ENCODE results near the gene IRF3. TPM values are rescaled to one million over a fixed set of nuclear protein-coding genes. Genes with fewer than 3 reads are reported as not detected.
"Not testable (repeated sequence)": the region's sequence is repeated elsewhere in the genome, so short reads cannot be mapped to it uniquely, and the experiment has no call there.

The IRF3 gene
- total RNA-seq, 1 experiment from 2014 or later: 432 TPM

DNA sequence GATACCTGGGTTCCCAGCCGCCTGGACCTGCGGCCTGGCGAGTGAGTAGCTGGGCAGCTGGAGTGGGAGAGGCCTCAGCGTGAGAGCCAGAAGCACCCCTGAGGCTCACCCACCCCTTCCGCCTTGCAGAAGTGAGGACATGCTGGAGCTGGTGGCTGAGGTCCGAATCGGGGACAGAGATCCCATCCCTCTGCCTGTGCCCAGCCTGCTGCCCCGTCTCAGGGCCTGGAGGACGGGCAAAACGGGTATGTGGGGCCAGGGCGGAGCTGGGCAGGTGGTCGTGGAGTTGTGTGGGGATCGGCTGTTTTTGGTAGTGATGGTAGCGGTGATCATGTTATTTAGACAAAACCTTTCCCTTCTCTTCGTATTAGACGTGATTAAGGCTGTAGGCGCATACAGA lies 19.1 kb downstream of the IRF3 start:
- DNase-seq (ENCODE audit: low spot score): no peak

DNA sequence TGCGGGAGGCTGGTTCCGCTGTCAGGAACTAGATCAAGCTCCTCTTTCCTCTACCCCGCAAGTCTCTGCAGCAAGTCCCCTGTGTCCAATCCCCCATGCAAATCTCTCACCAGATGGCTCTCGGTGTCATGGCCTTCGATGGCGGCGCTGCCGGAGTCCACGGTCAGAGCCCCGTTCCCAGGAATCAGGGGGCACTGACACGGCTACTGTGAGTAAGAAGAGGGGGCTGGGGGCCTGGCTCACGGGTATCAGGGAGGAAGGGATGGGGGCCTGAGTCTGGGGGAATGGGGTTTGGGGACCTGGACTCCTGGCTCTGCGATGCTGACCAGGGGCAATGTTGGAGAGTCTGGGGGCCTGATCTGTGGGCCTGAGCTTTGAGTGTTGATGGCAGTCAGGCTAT lies 19.7 kb downstream of the IRF3 start:
- no peak for DNase-seq (ENCODE audit: low spot score)

DNA sequence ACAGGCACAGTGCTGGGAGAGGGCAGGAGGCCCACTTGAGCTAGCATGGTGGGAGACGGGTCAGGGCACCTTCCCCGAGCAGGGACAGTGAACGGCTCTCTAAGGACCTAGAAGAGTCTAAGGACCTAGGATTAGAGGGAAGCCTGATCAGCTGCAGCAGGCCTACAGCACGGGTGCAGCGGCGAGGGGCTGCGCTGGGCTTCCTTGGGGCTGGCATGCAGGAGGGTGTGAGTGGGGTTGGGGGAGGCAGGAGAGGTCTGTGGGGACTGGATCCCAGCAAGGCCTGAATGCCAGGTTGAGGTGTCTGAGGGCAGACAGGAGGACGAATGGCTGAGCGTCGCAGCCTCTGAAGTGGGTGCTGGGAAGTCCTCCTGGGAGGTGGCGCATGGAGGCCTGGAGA lies 20.1 kb downstream of the IRF3 start:
- no peak for DNase-seq (ENCODE audit: low spot score)

DNA sequence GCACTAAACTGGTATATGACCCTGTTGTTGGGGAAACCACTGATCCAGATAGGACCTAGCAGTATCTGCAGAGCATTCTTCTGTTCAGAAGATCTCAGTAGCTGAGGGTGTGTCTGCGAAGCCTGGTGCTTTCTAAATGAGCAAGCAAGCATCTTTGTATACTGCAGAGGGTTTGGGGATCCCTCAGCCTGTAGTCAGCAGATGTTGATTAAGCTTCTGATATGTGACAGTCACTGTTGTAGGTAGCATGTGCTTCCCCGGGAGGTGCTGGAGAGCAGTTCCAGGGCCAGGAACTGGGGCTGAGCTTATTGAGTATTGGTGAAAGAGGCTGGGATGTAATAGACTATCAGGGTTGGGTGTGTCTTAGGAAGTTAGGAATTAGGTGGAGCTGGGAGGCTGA lies 22.2 kb downstream of the IRF3 start:
- no peak for DNase-seq (ENCODE audit: low spot score)

DNA sequence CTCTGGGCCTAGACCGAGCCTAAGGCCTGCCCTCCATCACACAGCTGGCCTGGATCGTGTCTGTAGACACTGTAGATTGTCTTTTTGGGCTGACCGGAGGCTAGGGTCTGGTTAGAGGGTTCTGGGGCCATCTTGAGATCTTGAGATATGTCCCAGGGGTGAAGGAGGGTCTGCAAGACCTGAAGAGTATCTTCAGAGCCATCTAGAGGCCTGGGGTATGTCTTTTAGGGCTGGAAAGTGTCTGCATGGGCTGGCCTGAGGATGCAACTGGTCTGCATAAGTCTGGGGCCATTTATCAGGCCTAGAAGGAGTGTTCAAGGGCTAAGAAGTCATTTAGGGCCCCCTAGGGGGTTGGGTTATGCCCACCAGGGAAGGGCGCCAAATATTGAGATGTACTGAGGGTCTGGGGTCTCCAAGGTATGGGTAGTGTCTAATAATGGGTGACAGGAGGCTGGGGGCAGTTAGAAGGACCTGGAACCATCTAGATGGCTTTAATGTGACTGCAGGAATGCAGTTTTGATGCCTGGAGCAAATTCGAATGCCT lies 23.1 kb downstream of the IRF3 start:
- DNase-seq (ENCODE audit: low spot score): no peak

DNA sequence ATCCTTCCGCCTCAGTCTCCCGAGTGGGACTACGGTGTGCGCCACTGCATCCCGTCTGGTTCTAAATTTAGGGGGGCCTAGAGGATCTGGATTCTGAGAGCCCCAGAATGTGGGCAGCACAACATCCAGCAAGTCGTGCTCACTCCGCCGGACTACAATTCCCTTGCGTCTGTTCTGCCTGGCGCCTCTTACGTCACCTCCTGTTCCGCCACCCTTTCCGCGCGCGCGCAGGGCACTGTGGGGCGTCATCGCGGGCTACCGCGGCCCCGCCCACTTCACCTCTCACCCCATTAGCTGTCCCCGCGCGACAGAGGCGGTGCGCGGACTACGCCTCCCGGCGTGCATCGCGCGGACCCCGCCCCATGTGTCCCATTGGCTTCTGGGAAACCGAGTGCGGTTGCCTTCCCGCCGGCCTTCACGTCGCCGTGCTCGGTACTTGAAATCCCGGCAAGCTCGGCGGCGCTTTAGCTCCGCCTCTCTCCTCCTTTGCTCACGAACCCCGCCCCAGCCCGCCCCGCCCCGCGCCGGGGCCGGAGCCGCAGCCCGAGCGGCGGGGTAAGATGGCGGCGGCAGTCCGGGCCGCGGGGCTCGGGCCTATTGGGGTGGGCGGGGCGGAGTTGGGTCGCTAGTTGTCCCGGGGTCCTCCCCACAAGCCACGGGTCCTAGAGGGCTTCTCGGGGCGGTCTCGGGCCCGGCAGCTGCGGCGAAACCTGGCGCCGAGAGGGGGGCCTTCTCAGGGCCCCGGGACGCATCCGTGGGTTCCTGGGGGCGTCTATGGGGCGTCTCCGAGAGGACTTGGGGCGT lies 23.8 kb downstream of the IRF3 start, which contains the start of gene SCAF1:
SCAF1 (plus strand) TSS at position 522 of the 804 bp plus-strand sequence. CDS start 2,818 bp downstream, outside the sequence.
- peak; percentile 100 for DNase-seq (ENCODE audit: low spot score)

DNA sequence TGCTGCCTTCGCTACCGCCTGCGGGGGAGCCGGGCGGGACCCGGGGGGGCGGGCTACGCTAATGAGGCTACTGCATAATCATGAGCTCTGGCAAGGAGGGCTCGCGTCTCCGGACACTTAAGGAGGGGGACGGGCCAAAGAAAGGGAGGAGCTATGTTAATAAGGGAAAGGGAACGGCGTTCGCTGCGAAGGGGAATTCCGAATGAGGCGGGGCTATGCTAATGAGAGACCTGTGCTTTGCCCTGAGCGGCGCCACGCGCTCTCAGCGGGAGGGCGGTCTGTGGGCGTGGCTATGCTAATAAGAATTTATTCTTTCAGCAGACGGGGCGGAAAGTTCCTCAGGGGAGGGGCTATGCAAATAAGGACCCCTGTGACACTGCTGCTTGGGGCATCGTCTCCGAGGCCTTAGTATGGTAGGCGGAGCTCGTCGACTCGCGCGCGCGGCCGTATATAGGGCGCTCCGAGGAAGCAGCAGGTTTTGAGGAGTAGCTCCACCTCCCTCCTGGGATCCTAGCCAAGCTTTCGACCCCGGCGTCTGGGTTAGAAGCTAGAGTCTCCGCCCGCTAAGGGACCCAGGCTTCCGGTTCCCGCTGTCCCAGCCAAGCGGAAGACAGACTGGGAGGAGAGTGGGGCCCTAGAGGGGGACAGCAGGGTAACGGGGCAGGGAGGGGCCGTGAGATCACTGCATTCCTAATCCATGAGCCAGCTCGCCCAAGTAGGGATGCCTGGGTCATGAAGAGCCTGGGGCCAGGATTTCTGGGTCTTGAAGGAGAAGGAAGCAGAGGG lies 25.4 kb downstream of the IRF3 start, which contains the start of gene RRAS:
RRAS (minus strand) TSS at position 31 of the 786 bp plus-strand sequence. CDS start 45 bp downstream, outside the sequence.
- DNase-seq (ENCODE audit: low spot score): peak; percentile 100

DNA sequence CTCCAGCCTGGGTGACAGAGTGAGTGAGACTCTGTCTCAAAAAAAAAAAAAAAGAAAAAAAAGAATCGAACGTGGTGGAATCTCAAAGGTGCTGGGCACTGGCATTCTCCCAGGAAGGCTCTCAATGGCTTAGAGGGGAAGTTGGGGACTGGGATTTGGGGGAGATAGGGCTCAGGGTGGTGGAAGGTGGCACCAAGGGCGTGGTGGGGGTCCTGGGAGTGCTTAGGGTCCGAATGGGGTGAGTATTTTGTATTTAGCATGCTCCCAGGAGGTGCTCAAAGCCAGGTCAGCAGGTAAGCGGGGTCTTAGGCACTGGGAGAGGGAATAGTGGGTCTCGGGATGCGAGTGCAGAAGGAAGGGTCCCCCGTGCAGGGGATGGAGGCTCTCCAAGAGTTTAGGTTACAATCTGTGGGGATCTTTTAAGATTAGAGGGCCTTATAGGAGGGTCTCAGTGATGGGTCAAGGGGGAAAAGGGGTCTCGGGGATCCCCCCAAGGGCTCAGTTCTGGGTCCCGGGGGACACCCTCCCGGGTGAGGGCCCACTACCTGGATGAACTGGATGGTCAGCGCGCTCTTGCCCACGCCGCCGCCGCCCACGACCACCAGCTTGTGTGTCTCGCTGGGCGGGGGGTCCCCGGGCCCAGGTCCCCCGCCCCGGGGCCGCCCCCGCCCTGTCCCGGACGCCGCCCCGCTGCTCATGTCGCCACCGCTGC lies 26.1 kb downstream of the IRF3 start:
- DNase-seq (ENCODE audit: low spot score): no peak

DNA sequence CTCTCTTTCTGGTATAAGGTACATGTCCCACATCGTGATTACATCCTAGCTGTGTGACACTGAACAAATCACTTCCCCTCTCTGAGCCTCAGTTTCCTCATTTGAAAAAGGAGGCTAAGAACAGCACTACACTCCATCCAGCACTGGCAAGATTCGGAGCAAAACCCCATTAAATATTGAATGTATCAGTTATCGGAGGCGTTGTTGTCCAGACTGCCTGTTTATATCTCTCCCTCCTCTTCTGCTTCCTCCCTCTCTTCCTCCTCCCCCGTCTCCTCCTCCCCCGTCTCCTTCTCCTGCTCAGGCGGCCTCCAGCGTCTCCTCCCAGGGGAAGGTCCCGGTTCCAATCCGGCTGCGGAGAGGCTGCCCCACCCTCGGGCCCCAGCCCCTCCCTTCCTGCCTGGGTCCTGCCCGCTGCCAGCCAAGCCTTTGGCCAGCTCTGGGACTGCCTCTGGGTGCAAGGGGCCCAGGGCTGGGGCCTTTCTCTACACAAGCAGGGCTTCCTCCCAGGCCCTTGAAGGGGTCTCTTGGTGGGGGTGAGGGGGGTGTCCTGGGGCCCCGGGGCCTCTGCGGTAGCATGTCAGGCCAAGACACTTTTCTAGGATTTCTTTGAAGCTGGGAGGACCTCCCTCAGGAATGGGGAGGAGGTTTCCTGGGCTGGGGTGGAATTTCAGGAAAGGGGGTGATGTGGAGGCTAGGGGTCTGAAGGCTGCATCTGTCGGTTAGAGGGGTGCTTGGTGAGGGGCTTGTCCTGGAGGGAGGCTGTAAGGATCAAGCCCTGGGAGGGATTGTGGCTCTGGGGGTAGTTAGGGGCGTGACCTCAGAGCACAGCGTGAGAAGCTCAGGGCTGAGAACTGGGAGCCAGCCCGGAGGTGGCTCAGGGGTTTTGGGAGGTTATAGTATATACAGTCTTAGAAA lies 27.6 kb downstream of the IRF3 start:
- peak; percentile 86 for DNase-seq (ENCODE audit: low spot score)

DNA sequence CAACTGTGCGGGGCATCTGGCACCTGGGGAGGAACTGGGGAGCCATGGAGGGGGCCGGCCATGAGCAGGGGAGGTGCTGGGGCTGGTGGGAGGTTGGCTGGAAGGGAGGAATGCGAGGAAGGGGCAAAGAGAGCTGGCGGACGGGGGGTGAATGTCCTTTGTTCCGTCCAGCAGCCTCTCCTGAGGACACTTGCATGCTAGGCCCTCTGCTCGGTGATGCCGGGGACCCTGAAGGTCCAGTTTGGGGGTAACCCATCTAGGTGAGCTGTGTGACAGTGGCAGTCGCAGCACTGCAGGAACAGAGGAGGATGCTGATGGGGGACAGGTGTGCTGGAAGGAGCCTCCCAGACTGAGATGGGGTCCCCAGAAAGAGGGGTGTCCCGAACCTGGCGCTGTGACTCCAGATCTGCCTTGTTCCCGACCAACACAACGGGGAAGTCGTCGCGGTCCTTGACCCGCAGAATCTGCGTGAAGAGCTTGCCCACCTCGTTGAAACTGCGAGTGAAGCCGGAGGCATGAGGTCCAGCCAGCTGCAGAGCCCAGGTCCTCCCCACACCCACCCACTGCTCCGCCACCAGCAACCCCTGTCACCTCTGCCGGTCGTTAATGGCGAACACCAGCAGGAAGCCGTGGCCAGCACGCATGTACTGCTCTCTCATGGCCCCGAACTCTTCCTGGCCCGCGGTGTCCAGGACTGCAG lies 29.3 kb downstream of the IRF3 start:
- no peak for DNase-seq (ENCODE audit: low spot score)

DNA sequence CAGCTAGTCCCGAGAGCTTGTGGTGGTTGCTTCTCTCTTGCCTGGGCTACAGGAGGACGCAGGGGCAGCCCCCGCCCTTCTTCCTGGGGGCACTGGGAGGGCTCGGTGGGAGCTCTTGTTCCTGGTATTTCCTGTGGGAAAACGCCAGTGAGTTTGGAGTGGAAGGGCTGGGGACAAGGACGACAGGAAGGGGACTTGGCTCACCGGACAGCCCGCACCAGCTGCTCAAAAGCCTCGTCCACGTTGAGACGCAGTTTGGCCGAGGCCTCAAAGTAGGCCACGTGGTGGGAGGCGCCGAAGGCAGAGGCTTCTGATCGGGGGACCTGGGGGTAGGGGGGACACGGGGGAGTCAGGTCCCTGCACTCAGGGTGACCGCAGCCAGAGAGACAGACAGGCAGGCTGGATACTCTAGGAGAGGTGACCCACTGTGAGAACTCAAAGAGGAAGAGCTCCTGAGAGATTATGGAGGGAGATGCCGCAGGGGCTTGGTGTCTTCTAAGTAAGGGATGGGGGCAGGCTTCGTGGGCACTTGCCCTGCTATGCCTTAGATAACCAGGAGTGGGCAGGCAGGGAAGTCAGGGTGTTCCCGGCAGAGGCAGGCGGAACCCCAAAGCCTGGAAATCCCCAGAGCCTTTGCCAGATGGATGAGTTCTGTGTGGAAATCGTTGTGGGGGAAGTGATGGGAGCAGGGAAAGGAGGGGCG lies 30.0 kb downstream of the IRF3 start:
- no peak for DNase-seq (ENCODE audit: low spot score)

DNA sequence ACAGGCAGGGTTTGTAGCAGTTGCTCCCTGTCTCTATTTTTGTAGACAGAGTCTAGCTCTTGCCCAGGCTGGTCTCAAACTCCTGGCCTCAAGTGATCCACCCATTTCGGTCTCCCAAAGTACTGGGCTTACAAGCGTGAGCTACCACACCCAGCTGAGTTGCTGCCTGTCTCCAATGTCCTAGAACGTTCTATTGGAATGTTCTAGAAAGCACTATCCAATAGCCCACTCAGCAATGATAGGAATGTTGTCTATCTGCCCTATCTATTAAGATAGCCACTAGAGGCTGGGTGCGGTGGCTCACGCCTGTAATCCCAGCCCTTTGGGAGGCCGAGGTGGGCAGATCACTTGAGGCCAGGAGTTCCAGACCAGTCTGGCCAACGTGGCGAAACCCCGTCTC lies 32.4 kb downstream of the IRF3 start:
- not testable (repeated sequence) for DNase-seq (ENCODE audit: low spot score)

DNA sequence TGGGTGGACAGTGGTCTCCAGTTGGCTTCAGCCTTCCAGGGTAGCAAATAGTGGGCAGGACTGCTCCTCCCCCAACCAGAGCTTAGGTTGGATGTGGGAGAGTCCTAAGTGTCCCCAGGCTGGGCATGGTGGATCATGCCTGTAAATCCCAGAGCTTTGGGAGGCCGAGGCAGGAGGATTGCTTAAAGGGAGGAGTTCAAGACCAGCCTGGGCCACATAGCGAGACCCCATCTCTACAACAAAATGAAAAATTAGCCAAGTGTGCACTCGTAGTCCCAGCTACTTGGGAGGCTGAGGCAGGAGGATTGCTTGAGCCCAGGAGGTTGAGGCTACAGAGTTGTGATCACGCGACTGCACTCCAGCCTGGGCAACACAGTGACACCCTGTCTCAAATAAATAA lies 33.1 kb downstream of the IRF3 start:
- no peak for DNase-seq (ENCODE audit: low spot score)

DNA sequence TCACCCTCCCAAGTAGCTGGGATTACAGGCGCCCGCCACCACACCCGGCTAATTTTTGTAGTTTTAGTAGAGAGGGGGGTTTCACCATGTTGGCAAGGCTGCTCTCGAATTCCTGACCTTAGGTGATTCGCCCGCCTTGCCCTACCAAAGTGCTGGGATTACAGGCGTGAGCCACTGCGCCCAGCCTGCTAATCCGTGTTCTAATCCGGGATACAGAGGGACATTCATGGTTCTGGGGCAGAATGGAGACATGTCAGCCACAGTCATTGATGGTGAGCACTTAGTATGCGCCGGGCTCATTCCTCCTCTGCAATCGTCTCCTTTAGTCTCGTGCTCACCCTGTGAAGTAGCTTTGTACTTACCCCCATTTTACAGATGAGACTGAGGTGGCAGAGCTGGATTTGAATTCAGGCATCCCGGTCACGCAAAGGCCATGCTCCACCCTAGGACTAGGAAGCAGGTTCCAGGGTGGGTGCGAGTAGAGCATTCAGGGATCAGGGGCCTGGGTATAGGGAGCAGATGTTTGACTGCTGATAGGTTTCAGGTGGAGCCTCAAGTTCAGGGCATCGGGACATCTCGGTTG lies 34.0 kb downstream of the IRF3 start:
- DNase-seq (ENCODE audit: low spot score): no peak

DNA sequence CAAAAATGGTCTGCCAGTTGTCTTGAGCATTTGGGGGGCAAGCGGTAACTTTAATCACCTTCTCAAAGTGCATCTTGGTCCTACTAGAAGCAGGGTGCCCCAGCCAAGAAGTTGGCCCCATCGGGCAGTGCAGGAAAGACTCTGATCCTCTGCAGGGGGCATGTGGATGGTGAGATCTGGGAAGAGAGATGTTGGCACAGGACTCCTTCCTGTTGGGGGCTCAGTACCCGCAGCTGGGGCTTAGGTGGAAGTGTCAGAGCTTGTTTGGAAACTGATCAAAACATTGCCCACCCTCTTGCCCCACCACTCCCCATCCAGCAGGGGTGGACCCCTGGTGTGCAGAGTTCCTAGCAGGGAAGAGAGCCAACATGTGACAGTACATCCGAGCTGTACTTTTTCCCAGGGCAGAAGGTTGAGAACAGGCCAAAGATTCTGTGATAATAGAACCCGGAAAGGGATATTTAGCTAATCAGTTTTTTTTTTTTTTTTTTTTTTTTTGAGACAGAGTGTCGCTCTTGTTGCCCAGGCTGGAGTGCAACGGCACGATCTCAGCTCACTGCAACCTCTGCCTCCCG lies 34.6 kb downstream of the IRF3 start:
- no peak for DNase-seq (ENCODE audit: low spot score)

DNA sequence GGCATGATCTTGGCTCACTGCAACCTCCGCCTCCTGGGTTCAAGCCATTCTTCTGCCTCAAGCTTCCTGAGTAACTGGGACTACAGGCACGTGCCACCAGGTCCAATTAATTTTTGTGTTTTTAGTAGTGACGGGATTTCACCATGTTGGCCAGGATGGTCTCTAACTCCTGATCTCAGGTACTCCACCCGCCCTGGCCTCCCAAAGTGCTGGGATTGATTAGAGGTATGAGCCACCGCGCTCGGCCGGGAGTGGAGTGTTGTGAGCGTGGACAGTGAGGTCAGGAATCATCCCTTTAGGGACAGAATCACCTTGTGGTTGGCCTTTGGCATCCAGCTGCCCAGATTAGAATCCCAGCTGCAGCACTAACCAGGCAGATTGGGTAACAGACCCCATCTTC lies 36.0 kb downstream of the IRF3 start:
- DNase-seq (ENCODE audit: low spot score): no peak

DNA sequence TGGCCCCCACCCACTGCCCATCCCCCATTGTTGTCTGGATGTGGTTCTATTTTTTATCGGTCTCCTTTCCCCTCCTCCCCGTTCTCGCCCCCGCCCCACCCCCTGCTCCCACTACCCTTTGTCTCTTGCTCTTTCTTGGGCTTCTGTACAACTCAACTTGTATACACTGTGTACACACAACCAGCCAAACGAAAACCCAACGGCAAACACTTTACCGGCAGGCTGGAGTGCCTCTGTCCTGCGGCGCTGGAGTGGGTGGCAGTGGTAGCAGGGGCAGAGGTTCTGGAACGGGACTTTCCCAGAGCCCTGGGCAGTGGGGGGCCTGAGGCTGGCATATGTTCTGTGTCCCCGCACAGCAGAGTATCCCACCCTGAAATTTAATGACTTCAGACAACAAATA lies 39.4 kb downstream of the IRF3 start:
- DNase-seq (ENCODE audit: low spot score): no peak
